HEK293T (cell line): ENCODE data around the gene SOX6.

Experiments
- CTCF ChIA-PET: fragments of 350-600 bp; formaldehyde crosslinking; extraction: SDS; loops from one replicate; lab custom pipeline; 2021; ENCODE audit warnings: antibody characterized with exemption, inconsistent platforms; lab: Yijun Ruan, JAX
- POLR2A ChIA-PET: fragments of 350-600 bp; formaldehyde crosslinking; extraction: SDS; loops from one replicate; lab custom pipeline; 2020; ENCODE audit warnings: antibody characterized with exemption, inconsistent platforms; lab: Yijun Ruan, JAX
- DNase-seq: peaks from one replicate; pipeline ENCODE4 v3.0.0; 2012; ENCODE audit warnings: mixed read lengths; ENCODE audit errors: extremely low spot score
- ARNT ChIP-seq: fragments of 450-650 bp; IDR thresholded peaks from 2 replicates; pipeline ENCODE4 v1.6.1; 2017; ENCODE audit warnings: mild to moderate bottlenecking
- BHLHE40 ChIP-seq: fragments of 450-650 bp; IDR thresholded peaks from 2 replicates; pipeline ENCODE4 v1.6.1; 2016; ENCODE audit warnings: mild to moderate bottlenecking, moderate library complexity, borderline replicate concordance
- CTBP1 ChIP-seq: fragments of 450-650 bp; IDR thresholded peaks from 2 replicates; pipeline ENCODE4 v1.6.1; 2016; ENCODE audit warnings: borderline replicate concordance
- ELF4 ChIP-seq: fragments of 450-650 bp; IDR thresholded peaks from 2 replicates; pipeline ENCODE4 v1.6.1; 2017; ENCODE audit warnings: antibody characterized with exemption
- FOXA1 ChIP-seq: fragments of 450-650 bp; IDR thresholded peaks from 2 replicates; pipeline ENCODE4 v1.6.1; 2016; ENCODE audit warnings: mild to moderate bottlenecking
- FOXK2 ChIP-seq: fragments of 450-650 bp; IDR thresholded peaks from 2 replicates; pipeline ENCODE4 v1.6.1; 2016; ENCODE audit warnings: mild to moderate bottlenecking
- FOXM1 ChIP-seq: fragments of 450-650 bp; IDR thresholded peaks from 2 replicates; pipeline ENCODE4 v1.6.1; 2017; ENCODE audit warnings: mild to moderate bottlenecking, borderline replicate concordance
- HDGF ChIP-seq: fragments of 450-650 bp; IDR thresholded peaks from 2 replicates; pipeline ENCODE4 v1.6.1; 2017; ENCODE audit warnings: antibody characterized with exemption, borderline replicate concordance
- L3MBTL2 ChIP-seq: fragments of 450-650 bp; conservative IDR thresholded peaks from 2 replicates; pipeline ENCODE4 v1.6.1; 2016; ENCODE audit warnings: mild to moderate bottlenecking
- LEF1 ChIP-seq: fragments of 450-650 bp; IDR thresholded peaks from 2 replicates; pipeline ENCODE4 v1.6.1; 2017; ENCODE audit warnings: mild to moderate bottlenecking, borderline replicate concordance
- NFRKB ChIP-seq: fragments of 450-650 bp; IDR thresholded peaks from 2 replicates; pipeline ENCODE4 v1.6.1; 2016; ENCODE audit warnings: mild to moderate bottlenecking, moderate library complexity
- PKNOX1 ChIP-seq: fragments of 450-650 bp; IDR thresholded peaks from 2 replicates; pipeline ENCODE4 v1.6.1; 2016
- SP1 ChIP-seq: fragments of 450-650 bp; IDR thresholded peaks from 2 replicates; pipeline ENCODE4 v1.6.1; 2017
- SUZ12 ChIP-seq: fragments of 450-650 bp; IDR thresholded peaks from 2 replicates; pipeline ENCODE4 v1.6.1; 2016; ENCODE audit warnings: mild to moderate bottlenecking
- TARDBP ChIP-seq: fragments of 450-650 bp; IDR thresholded peaks from 2 replicates; pipeline ENCODE4 v1.6.1; 2016
- ZNF384 ChIP-seq: fragments of 450-650 bp; IDR thresholded peaks from 2 replicates; pipeline ENCODE4 v1.6.1; 2016

SOX6 gene

GRCh38 chr11:16009021-16009420 is 347.3 kb downstream of the SOX6 start:
- no peak for DNase-seq
- ChIA-PET POLR2A (no interaction called here), CTCF (no interaction called here)
- no peak for TF ChIP-seq ARNT
- no peak for TF ChIP-seq CTBP1
- TF ChIP-seq TARDBP, result no peak
- no peak for TF ChIP-seq SUZ12
- no peak for TF ChIP-seq ELF4
- TF ChIP-seq SP1, result no peak
- no peak for TF ChIP-seq HDGF
- no peak for TF ChIP-seq LEF1
- TF ChIP-seq PKNOX1, result no peak
- no peak for TF ChIP-seq ZNF384
- TF ChIP-seq FOXM1, result no peak
- TF ChIP-seq NFRKB, result no peak
- TF ChIP-seq FOXA1, result no peak
- no peak for TF ChIP-seq L3MBTL2
- no peak for TF ChIP-seq BHLHE40
- no peak for TF ChIP-seq FOXK2

- TF ChIP-seq L3MBTL2 (no peak), ZNF384 (no peak), SP1 (no peak), TARDBP (no peak), ELF4 (no peak), FOXM1 (no peak), PKNOX1 (no peak), FOXK2 (no peak), LEF1 (no peak), ARNT (no peak), FOXA1 (no peak), CTBP1 (no peak), HDGF (no peak), BHLHE40 (no peak), SUZ12 (no peak), NFRKB (no peak)
- DNase-seq, result no peak
- POLR2A ChIA-PET, result no interaction called here
- CTCF ChIA-PET, result no interaction called here
Observed at GRCh38 chr11:16007514-16007913, 348.8 kb downstream of the SOX6 start.

GRCh38 chr11:16002942-16003341 is 353.4 kb downstream of the SOX6 start:
- ChIA-PET CTCF (interaction anchor here (1.2 kb wide), 1 partner anchor 16 kb away, joined by 4 read pairs; no protein-coding TSS in a partner anchor), POLR2A (no interaction called here)
- no peak for DNase-seq
- no peak for TF ChIP-seq ARNT
- TF ChIP-seq PKNOX1, result no peak
- no peak for TF ChIP-seq BHLHE40
- TF ChIP-seq FOXK2, result no peak
- no peak for TF ChIP-seq CTBP1
- no peak for TF ChIP-seq TARDBP
- no peak for TF ChIP-seq FOXM1
- TF ChIP-seq SP1, result no peak
- no peak for TF ChIP-seq SUZ12
- no peak for TF ChIP-seq HDGF
- no peak for TF ChIP-seq FOXA1
- TF ChIP-seq ZNF384, result no peak
- no peak for TF ChIP-seq NFRKB
- no peak for TF ChIP-seq LEF1

- no peak for DNase-seq
- ChIA-PET POLR2A (no interaction called here), CTCF (interaction anchor here (1.2 kb wide), 1 partner anchor 15 kb away, joined by 4 read pairs; no protein-coding TSS in a partner anchor)
- TF ChIP-seq ARNT, result no peak
- TF ChIP-seq HDGF, result no peak
- no peak for TF ChIP-seq FOXK2
- TF ChIP-seq NFRKB, result no peak
- TF ChIP-seq BHLHE40, result no peak
Observed at GRCh38 chr11:16001899-16002426, 354.4 kb downstream of the SOX6 start.

GRCh38 chr11:16001044-16001568 is 355.2 kb downstream of the SOX6 start:
- no peak for TF ChIP-seq FOXM1
- TF ChIP-seq ELF4, result no peak
- TF ChIP-seq ARNT, result no peak
- no peak for TF ChIP-seq ZNF384
- POLR2A ChIA-PET, result no interaction called here

GRCh38 chr11:16000065-16000464 is 356.3 kb downstream of the SOX6 start:
- POLR2A ChIA-PET, result no interaction called here
- CTCF ChIA-PET, result no interaction called here
- DNase-seq, result no peak
- no peak for TF ChIP-seq ELF4
- no peak for TF ChIP-seq PKNOX1
- no peak for TF ChIP-seq LEF1
- TF ChIP-seq FOXA1, result no peak
- no peak for TF ChIP-seq FOXK2
- TF ChIP-seq HDGF, result no peak
- TF ChIP-seq FOXM1, result no peak
- TF ChIP-seq NFRKB, result no peak
- TF ChIP-seq CTBP1, result no peak
- TF ChIP-seq SP1, result no peak
- no peak for TF ChIP-seq L3MBTL2
- TF ChIP-seq ARNT, result no peak
- no peak for TF ChIP-seq TARDBP
- no peak for TF ChIP-seq ZNF384
- no peak for TF ChIP-seq BHLHE40
- no peak for TF ChIP-seq SUZ12

More at GRCh38 chr11:16001044-16001568, 355.2 kb downstream of the SOX6 start:
- no peak for DNase-seq
- CTCF ChIA-PET, result interaction anchor here (0.6 kb wide), 1 partner anchor 19 kb away, joined by 5 read pairs; no protein-coding TSS in a partner anchor
